ENCODE data around the gene SMIM44.

Gene SMIM44

GRCh38 chr19:3528539-3529211 is 45.4 kb upstream of the SMIM44 start:
- no peak overlapping the region for H3K27ac Mint-ChIP-seq
- no peak for TF ChIP-seq CTCF (IDR thresholded peaks at IDR 0.05)
- H3K9me3 Mint-ChIP-seq, result no peaks in the 10 kb centered on the region
- no peak for DNase-seq
- H3K27me3 Mint-ChIP-seq (ENCODE audit: low read depth, poor library complexity), result peaks cover 3% of the 10 kb centered on the region
- H3K4me3 Mint-ChIP-seq, result no peak overlapping the region
- peaks cover 14% of the 10 kb centered on the region for H3K36me3 Mint-ChIP-seq (ENCODE audit: low read depth)
- peaks cover 10% of the 10 kb centered on the region for H3K4me1 Mint-ChIP-seq

GRCh38 chr19:3528080-3528479 is 44.8 kb upstream of the SMIM44 start:
- TF ChIP-seq CTCF (IDR thresholded peaks at IDR 0.05), result no peak
- Mint-ChIP-seq H3K27me3 (ENCODE audit: low read depth, poor library complexity) (peaks cover 3% of the 10 kb centered on the region), H3K27ac (no peak overlapping the region)

GRCh38 chr19:3527238-3527910 is 44.1 kb upstream of the SMIM44 start:
- Mint-ChIP-seq H3K9me3 (no peaks in the 10 kb centered on the region), H3K36me3 (ENCODE audit: low read depth) (peaks cover 13% of the 10 kb centered on the region), H3K27me3 (ENCODE audit: low read depth, poor library complexity) (peaks cover 3% of the 10 kb centered on the region), H3K27ac (no peak overlapping the region), H3K4me3 (no peak overlapping the region), H3K4me1 (peaks cover 10% of the 10 kb centered on the region)
- no peak for DNase-seq
- TF ChIP-seq CTCF (IDR thresholded peaks at IDR 0.05), result no peak

More at GRCh38 chr19:3528080-3528479, 44.8 kb upstream of the SMIM44 start:
- DNase-seq, result no peak
- H3K9me3 Mint-ChIP-seq, result no peaks in the 10 kb centered on the region
- H3K4me1 Mint-ChIP-seq, result peaks cover 10% of the 10 kb centered on the region
- peaks cover 13% of the 10 kb centered on the region for H3K36me3 Mint-ChIP-seq (ENCODE audit: low read depth)
- no peak overlapping the region for H3K4me3 Mint-ChIP-seq

GRCh38 chr19:3526507-3527237 is 43.4 kb upstream of the SMIM44 start:
- H3K36me3 Mint-ChIP-seq (ENCODE audit: low read depth), result peaks cover 17% of the 10 kb centered on the region
- no peaks in the 10 kb centered on the region for H3K9me3 Mint-ChIP-seq
- H3K4me3 Mint-ChIP-seq, result no peak overlapping the region
- H3K27ac Mint-ChIP-seq, result no peak overlapping the region
- H3K4me1 Mint-ChIP-seq, result peaks cover 10% of the 10 kb centered on the region
- H3K27me3 Mint-ChIP-seq (ENCODE audit: low read depth, poor library complexity), result peaks cover 3% of the 10 kb centered on the region
- TF ChIP-seq CTCF (IDR thresholded peaks at IDR 0.05), result peak; percentile 13
- DNase-seq, result no peak

GRCh38 chr19:3524904-3525451 is 41.7 kb upstream of the SMIM44 start:
- Mint-ChIP-seq H3K4me1 (peaks cover 15% of the 10 kb centered on the region), H3K9me3 (no peaks in the 10 kb centered on the region), H3K27ac (no peak overlapping the region), H3K27me3 (ENCODE audit: low read depth, poor library complexity) (peaks cover 3% of the 10 kb centered on the region), H3K4me3 (no peak overlapping the region), H3K36me3 (ENCODE audit: low read depth) (peaks cover 26% of the 10 kb centered on the region)
- no peak for TF ChIP-seq CTCF (IDR thresholded peaks at IDR 0.05)
- DNase-seq, result no peak
